ENCODE results near the gene LRRC56.

GRCh38 chr11:597166-597725 is 59.9 kb downstream of the LRRC56 start:
- no peak for TF ChIP-seq CTCF (IDR thresholded peaks at IDR 0.05; ENCODE audit: poor library complexity)
- no peak for TF ChIP-seq EZH2phosphoT487 (IDR thresholded peaks at IDR 0.05; ENCODE audit: low read depth, severe bottlenecking, unreplicated experiment)
- no peak for TF ChIP-seq EZH2 (IDR thresholded peaks at IDR 0.05; ENCODE audit: borderline replicate concordance)

Measured in hepatocyte (in vitro differentiated cells).